Measurements from ENCODE around the gene ECT2L. TPM values are rescaled to one million over a fixed set of nuclear protein-coding genes. Genes with fewer than 3 reads are reported as not detected.

The ECT2L gene
- total RNA-seq, 1 experiment from 2014 or later, result not detected

GRCh38 chr6:138830248-138830647 is 34.4 kb downstream of the ECT2L start:
- Mint-ChIP-seq H3K4me1 (peaks cover 8 to 11% of the 10 kb centered on the region in 2 experiments), H3K36me3 (ENCODE audit: insufficient read depth in 1 of 3, low read depth in 3 of 3) (peaks cover 0 to 4% (median 0%) of the 10 kb centered on the region in 3 experiments; a peak in 3 of 7 replicates), H3K4me3 (no peak overlapping the region), H3K9me3 (peaks cover 0 to 5% of the 10 kb centered on the region in 2 experiments; a peak in 2 of 5 replicates), H3K27me3 (ENCODE audit: low read depth) (no peaks in the 10 kb centered on the region), H3K27ac (no peak overlapping the region)
- no peak overlapping the region for H4K8ac ChIP-seq (replicated peaks; ENCODE audit: insufficient read length, low read depth, low read length)
- H2BK120ac ChIP-seq (ENCODE audit: low read depth, low read length, poor library complexity, severe bottlenecking), result no peak overlapping the region
- H3K79me2 ChIP-seq (ENCODE audit: insufficient read depth, low read length), result no peaks in the 10 kb centered on the region
- no peak overlapping the region for H3K9ac ChIP-seq (ENCODE audit: extremely low read depth, insufficient read length, low read length)
- peaks cover 2% of the 10 kb centered on the region for H4K20me1 ChIP-seq (ENCODE audit: control insufficient read depth, insufficient read depth, insufficient read length)
- H4K91ac ChIP-seq (ENCODE audit: insufficient read length, low read depth, low read length), result no peak overlapping the region
- H3K18ac ChIP-seq (ENCODE audit: insufficient read length, low read depth, low read length), result no peak overlapping the region
- no peak overlapping the region for H3K56ac ChIP-seq (ENCODE audit: insufficient read length, low read depth, low read length)
- H3K27ac ChIP-seq (ENCODE audit: insufficient read length, low read depth, low read length), result no peak overlapping the region
- H3K23me2 ChIP-seq (ENCODE audit: insufficient read length, low read depth, low read length, poor library complexity, severe bottlenecking), result no peaks in the 10 kb centered on the region
- no peak overlapping the region for H2AFZ ChIP-seq (ENCODE audit: low read length)
- H2AK5ac ChIP-seq (ENCODE audit: insufficient read length, low read length), result no peak overlapping the region
- peaks cover 3% of the 10 kb centered on the region; the same call in 1 of the 2 replicates for H3K4me1 ChIP-seq (ENCODE audit: insufficient read depth, low read length)
- H2BK20ac ChIP-seq (ENCODE audit: low read depth, low read length, poor library complexity, severe bottlenecking), result no peak overlapping the region
- no peak overlapping the region for H2BK12ac ChIP-seq (ENCODE audit: insufficient read length, low read depth, low read length)
- H3K4ac ChIP-seq (ENCODE audit: low read depth, low read length), result no peak overlapping the region
- H3K14ac ChIP-seq (ENCODE audit: insufficient read depth, low read length), result no peak overlapping the region
- H3K4me2 ChIP-seq (ENCODE audit: insufficient read depth, insufficient read length, low read length), result no peak overlapping the region
- TF ChIP-seq CTCF (conservative IDR thresholded peaks at IDR 0.05), result no peak
- H2BK15ac ChIP-seq (ENCODE audit: low read depth, low read length), result no peak overlapping the region
- H3K9me3 ChIP-seq (ENCODE audit: control insufficient read depth, low read depth, low read length), result no peaks in the 10 kb centered on the region
- H3K27me3 ChIP-seq (ENCODE audit: insufficient read depth, low read length), result no peaks in the 10 kb centered on the region
- no peak overlapping the region for H4K5ac ChIP-seq (ENCODE audit: insufficient read length, low read depth, low read length)
- H2BK5ac ChIP-seq (ENCODE audit: insufficient read length, low read length), result no peak overlapping the region
- no peak for DNase-seq
- WGBS (ENCODE audit: extremely low coverage, insufficient read length, low lambda C conversion rate), result no CpG with 5 or more reads among the region's 7 CpGs
- H3K79me1 ChIP-seq (ENCODE audit: insufficient read depth, low read depth, low read length, poor library complexity, severe bottlenecking), result no peaks in the 10 kb centered on the region
- H3K23ac ChIP-seq (ENCODE audit: insufficient read length, low read depth, low read length), result no peak overlapping the region
- no peak overlapping the region for H3T11ph ChIP-seq (ENCODE audit: low read length)
